AG09319 (cell line): ENCODE results near the gene CNST.
"Not testable (repeated sequence)": the region's sequence is repeated elsewhere in the genome, so short reads cannot be mapped to it uniquely, and the experiment has no call there.

Source experiments
- DNase-seq: peaks from one replicate; pipeline ENCODE4 v3.0.0-alpha.2; 2010; ENCODE audit warnings: low read depth; ENCODE audit errors: extremely low read depth
- CTCF ChIP-seq: IDR thresholded peaks from 2 replicates; pipeline ENCODE4 v1.5.1; 2011; ENCODE audit warnings: low read depth, mild to moderate bottlenecking, inconsistent platforms, low read length, moderate library complexity

CNST gene

DNA sequence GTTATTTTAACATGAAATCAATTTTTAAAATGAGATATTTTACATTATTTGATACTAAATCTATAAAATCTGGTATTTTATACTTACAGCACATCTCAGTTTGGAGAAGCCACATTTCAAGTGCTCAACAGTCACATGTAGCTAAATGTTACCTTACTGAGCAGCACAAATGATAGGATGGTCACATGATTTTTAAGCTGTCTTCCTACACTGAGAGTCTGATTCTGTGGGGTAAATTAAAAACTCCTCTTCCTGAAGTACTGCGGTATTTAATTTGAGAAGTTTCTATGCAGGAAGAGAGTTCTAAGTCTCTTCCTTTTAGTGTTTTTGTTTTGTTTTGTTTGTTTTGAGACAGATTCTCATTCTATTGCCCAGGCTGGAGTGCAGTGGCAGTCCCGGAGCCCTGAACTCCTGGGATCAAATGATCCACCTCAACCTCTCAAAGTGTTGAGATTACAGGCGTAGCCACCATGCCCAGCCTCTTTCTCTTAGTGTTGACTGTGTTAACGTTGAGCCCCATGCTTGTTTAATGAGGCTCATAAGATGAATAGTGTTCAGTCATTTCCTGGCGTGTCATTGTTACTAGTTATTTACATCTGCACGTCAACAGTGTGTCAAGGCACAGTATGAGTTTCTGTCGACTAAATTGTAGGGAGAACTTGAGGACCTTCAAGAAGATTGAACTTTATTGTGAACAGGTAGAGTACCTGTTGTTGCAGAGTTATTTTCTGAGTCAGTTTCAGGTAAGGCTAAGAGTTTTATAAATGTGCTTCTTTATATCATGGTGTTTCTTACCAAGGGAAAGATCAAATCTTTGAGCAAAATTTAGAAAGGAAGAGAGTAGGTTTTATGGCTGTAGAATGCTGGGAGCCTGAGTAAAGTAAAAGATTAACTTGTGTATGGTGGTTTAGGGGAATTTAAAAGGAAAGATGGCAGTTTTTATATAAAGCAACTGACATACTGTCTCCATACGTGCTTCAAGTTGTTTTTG, 3.3 kb downstream of the CNST start:
- DNase-seq: no peak
- no peak for TF ChIP-seq CTCF

DNA sequence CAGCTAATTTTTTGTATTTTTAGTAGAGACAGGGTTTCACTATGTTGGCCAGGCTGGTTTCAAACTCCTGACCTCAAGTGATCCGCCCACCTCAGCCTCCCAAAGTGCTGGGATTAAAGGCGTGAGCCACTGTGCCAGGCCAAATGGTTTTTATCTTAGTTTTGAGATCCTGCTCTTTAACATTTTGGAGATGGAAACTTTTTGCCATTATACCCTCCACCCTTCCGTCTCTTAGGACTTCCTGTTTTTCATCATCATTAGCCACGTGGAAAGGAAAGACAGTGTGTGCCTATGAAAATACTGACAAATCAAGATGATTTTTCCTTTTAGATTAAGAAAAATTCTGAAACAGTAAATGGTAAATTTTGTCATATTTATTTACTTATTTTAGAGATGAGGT, 5.1 kb downstream of the CNST start:
- not testable (repeated sequence) for DNase-seq

GRCh38 chr1:246571953-246572352, 5.7 kb downstream of the CNST start:
- no peak for DNase-seq
- TF ChIP-seq CTCF: no peak

- no peak for DNase-seq
- no peak for TF ChIP-seq CTCF
These were observed 6.5 kb downstream of the CNST start for GRCh38 chr1:246572785-246573184.

- DNase-seq: no peak
- TF ChIP-seq CTCF: no peak
These were observed 7.2 kb downstream of the CNST start for GRCh38 chr1:246573491-246573890.

DNA sequence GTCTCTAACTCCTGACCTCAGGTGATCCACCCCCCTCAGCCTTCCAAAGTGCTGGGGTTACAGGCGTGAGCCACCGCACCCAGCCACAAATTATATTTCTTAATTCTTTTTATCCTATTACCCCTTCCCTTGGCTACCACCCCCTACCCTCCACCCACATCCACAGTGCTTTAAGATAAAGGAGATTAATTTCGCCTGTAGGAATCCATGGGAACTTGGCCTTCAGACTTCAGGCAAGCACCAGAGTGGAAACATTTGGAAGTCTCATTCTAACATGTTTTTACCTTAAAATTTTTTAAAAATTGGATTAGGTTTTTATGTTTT, 10.4 kb downstream of the CNST start:
- no peak for TF ChIP-seq CTCF
- DNase-seq: no peak

GRCh38 chr1:246577082-246577719, 10.9 kb downstream of the CNST start:
- DNase-seq: no peak
- TF ChIP-seq CTCF: no peak
